Myocyte (in vitro differentiated cells): ENCODE results near the gene CACFD1. TPM values are rescaled to one million over a fixed set of nuclear protein-coding genes. Genes with fewer than 3 reads are reported as not detected.

Source experiments
- DNase-seq: peaks from one replicate; pipeline ENCODE4 v3.0.0-alpha.2; 2012; ENCODE audit warnings: low read depth
- total RNA-seq: library from RNA; depleted of rRNA; stranded (reverse); fragments of >200 nt; gene quantifications from 2 replicates; pipeline ENCODE4 v1.2.3, GENCODE V29; 2014

The CACFD1 gene
- total RNA-seq, 1 donor from 2014 or later, result 20.2 TPM

DNA sequence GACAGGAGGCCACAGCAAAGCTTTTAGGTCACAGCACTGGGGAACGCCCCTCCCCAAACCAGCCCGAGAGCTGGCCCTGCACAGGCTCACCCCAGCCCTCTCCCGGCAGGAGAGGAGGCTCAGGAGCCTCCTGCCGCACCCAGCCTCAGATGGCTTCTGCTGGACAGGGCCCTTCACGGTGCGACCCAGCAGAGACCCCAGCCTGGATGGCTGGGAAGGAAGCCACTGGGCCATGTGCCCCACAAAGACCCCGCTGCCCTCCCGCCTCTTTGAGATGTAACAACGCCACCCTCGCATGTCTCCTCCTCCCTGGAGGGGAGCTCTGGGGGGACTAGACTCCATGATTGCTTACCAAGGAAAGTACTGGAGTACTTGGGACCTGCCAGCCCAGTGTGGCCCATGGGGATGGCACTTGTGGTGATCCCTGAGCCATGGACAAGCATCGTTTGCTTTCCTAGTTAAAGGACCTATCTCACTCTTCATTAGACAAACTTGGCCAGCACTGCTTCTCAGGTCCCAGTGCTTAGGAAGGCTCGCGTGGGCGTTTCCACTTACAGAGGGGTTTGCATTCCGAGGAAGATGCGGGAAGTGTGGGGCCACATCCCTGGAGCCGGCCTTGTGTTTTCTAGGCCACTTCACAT is 56.0 kb downstream of the CACFD1 start:
- DNase-seq, result no peak

DNA sequence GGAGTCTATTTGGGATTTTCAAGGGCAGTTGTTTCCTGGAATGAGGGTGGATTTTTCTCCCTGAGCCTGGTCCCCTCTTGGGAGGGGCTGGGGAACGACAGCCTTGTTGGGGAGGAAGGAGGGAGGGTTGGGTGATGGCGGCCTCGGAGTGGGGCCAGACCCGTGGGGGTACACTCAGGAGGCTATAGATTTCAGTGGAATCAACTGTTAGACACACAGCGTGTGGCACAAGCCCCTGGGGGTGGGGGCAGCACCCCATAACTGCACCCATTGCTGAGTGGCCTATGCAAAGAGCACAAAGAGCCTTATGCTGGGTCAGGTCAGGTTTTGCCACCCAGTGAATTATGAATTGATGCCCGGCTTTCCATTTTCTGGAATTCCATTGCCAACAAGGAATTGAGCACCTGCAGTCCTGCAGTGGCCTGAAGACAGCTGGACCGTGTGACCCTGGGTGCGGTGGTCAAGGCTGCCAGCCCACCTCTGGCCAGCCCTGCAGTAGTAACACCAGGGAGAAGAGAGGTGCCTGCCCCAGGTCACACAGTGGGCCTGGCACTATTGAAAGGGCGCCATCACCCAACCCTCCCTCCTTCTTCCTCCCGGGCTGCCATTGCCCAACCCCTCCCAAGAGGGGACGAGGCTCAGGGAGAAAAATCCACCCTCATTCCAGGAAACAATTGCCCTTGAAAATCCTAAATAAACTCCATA is 56.6 kb downstream of the CACFD1 start:
- no peak for DNase-seq

DNA sequence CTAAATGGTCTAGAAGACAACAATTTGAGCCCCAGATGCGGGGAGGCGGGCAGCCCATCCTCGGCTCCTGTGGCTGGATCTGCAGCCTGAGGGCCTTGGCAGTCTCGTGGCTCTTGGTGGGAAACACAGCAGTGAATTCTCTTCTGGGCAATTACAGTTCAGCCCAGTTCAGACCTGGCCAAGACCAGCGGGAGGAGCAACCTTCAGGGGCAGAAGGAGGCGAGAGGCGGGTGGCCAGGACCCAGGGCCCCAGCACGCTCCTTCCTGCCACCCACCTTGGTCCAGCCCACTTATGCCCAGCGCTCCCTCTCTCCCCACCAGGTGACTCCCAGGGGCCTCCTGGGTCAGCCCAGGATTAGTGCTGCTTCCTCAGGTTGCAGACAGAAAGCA is 57.2 kb downstream of the CACFD1 start:
- no peak for DNase-seq

GRCh38 chr9:133517711-133518110 is 57.9 kb downstream of the CACFD1 start:
- DNase-seq, result no peak

DNA sequence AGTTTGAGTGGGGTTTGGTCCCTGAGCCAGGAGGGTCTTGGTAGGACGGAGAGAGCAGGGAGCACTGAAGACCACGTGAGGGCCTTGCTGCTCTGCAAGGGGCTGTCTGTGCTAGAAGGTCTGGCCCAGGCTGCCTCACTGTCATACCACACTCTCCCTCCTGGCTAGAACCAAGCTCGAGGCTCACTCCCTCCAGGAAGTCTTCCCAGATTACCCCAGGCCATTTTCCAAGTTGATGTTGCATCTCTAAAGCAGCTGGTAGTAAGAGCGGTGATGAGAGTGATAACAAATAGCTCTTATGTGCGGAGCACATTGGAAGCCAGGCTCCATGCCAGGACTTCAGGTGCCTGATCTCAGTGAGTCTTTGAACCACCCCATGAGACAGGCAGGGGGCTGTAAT is 58.4 kb downstream of the CACFD1 start:
- DNase-seq, result no peak

- DNase-seq, result no peak
Observed at GRCh38 chr9:133518706-133519449, 59.1 kb downstream of the CACFD1 start.

DNA sequence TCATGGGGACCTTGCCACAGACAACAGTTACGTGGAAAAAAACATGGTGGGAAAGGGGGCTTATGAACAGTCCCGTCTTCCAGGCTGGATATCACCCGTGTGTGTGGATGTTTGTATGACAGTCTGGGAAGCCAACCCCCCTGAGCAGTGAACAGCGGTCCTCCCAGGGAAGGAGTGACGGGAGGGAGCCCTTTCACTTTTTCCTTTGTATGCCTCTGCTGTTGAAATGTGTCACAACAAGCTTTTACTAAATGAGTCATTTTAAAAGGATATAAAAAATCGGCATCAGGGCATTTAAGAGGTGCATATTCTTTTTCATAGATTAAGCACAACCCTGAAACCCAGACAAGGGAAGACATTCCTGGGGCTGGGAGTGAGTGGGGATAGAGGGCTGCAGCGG is 59.9 kb downstream of the CACFD1 start:
- DNase-seq, result no peak

GRCh38 chr9:133520121-133520835 is 60.5 kb downstream of the CACFD1 start:
- no peak for DNase-seq

Other genes starting within 250 kb of the CACFD1 start
- not detected in 2 replicates for gene ABO, start 184.8 kb upstream of the CACFD1 start, total RNA-seq
- 26.7 and 30.9 TPM in 2 replicates for gene SURF6, start 123.8 kb upstream of the CACFD1 start, total RNA-seq
- gene MED22, start 111.8 kb upstream of the CACFD1 start, total RNA-seq, result 34.7 and 37.4 TPM in 2 replicates
- gene RPL7A, start 111.8 kb upstream of the CACFD1 start, total RNA-seq, result 1,608 and 1,677 TPM in 2 replicates
- 27.8 and 30.7 TPM in 2 replicates for gene SURF1, start 103.5 kb upstream of the CACFD1 start, total RNA-seq
- 12.6 and 12.9 TPM in 2 replicates for gene SURF2, start 103.4 kb upstream of the CACFD1 start, total RNA-seq
- gene SURF4, start 83.9 kb upstream of the CACFD1 start, total RNA-seq, result 252 and 296 TPM in 2 replicates
- gene STKLD1, start 83.6 kb upstream of the CACFD1 start, total RNA-seq, result 0.21 and 2.2 TPM in 2 replicates
- gene REXO4, start 42.0 kb upstream of the CACFD1 start, total RNA-seq, result 28.5 and 32.7 TPM in 2 replicates
- 1.2 and 2.5 TPM in 2 replicates for gene ADAMTS13, start 37.6 kb upstream of the CACFD1 start, total RNA-seq
- 16.0 and 16.9 TPM in 2 replicates for gene SLC2A6, start 19.1 kb downstream of the CACFD1 start, total RNA-seq
- 441 and 664 TPM in 2 replicates for gene MYMK, start 65.0 kb downstream of the CACFD1 start, total RNA-seq
- gene ADAMTSL2, start 74.7 kb downstream of the CACFD1 start, total RNA-seq, result 4.7 and 8.1 TPM in 2 replicates
- gene FAM163B, start 149.4 kb downstream of the CACFD1 start, total RNA-seq, result not detected in 2 replicates
- 0.16 and 1.5 TPM in 2 replicates for gene DBH, start 176.4 kb downstream of the CACFD1 start, total RNA-seq